Measurements from ENCODE around the gene APLP2.
A peak's percentile ranks its signal among the peaks of the same experiment; 100 is the strongest.
"Not testable (repeated sequence)": the region's sequence is repeated elsewhere in the genome, so short reads cannot be mapped to it uniquely, and the experiment has no call there.

APLP2 gene

GRCh38 chr11:130069659-130070108 is at the start of gene APLP2:
APLP2 (plus strand) TSS chr11:130069894; CDS start chr11:130069978, 84 bp downstream.
- peak; percentile 65 for DNase-seq

- no peak for DNase-seq
Measured at GRCh38 chr11:130020323-130020722, 49.4 kb upstream of the APLP2 start.

- DNase-seq: not testable (repeated sequence)
Measured at GRCh38 chr11:130021606-130022005, 48.1 kb upstream of the APLP2 start.

GRCh38 chr11:130022799-130023198 is 46.9 kb upstream of the APLP2 start:
- no peak for DNase-seq

GRCh38 chr11:130023204-130023603 is 46.5 kb upstream of the APLP2 start:
- DNase-seq: no peak

- DNase-seq: no peak
Measured at GRCh38 chr11:130024361-130024760, 45.3 kb upstream of the APLP2 start.

- no peak for DNase-seq
Measured at GRCh38 chr11:130025371-130025770, 44.3 kb upstream of the APLP2 start.

- no peak for DNase-seq
Measured at GRCh38 chr11:130029137-130029536, 40.6 kb upstream of the APLP2 start.

- DNase-seq: no peak
Measured at GRCh38 chr11:130031056-130031455, 38.6 kb upstream of the APLP2 start.

GRCh38 chr11:130031945-130032344 is 37.7 kb upstream of the APLP2 start:
- DNase-seq: no peak

- no peak for DNase-seq
Measured at GRCh38 chr11:130032931-130033330, 36.8 kb upstream of the APLP2 start.

GRCh38 chr11:130034236-130034635 is 35.5 kb upstream of the APLP2 start:
- no peak for DNase-seq

- no peak for DNase-seq
Measured at GRCh38 chr11:130037058-130037457, 32.6 kb upstream of the APLP2 start.

GRCh38 chr11:130037881-130038585 is 31.7 kb upstream of the APLP2 start:
- no peak for DNase-seq

- DNase-seq: no peak
Measured at GRCh38 chr11:130040281-130040940, 29.3 kb upstream of the APLP2 start.

GRCh38 chr11:130042093-130042591 is 27.6 kb upstream of the APLP2 start:
- no peak for DNase-seq

- no peak for DNase-seq
Measured at GRCh38 chr11:130043575-130043974, 26.1 kb upstream of the APLP2 start.

GRCh38 chr11:130047141-130047540 is 22.6 kb upstream of the APLP2 start:
- DNase-seq: no peak

- no peak for DNase-seq
Measured at GRCh38 chr11:130049328-130049771, 20.3 kb upstream of the APLP2 start.

GRCh38 chr11:130050257-130050656 is 19.4 kb upstream of the APLP2 start:
- DNase-seq: no peak

GRCh38 chr11:130051082-130051481 is 18.6 kb upstream of the APLP2 start:
- DNase-seq: no peak

- DNase-seq: no peak
Measured at GRCh38 chr11:130052567-130052966, 17.1 kb upstream of the APLP2 start.

- DNase-seq: no peak
Measured at GRCh38 chr11:130054966-130055365, 14.7 kb upstream of the APLP2 start.

- DNase-seq: no peak
Measured at GRCh38 chr11:130055617-130056016, 14.1 kb upstream of the APLP2 start.
